Activated CD4-positive, alpha-beta T cell treated with anti-CD3 and anti-CD28 coated beads, Interleukin-2, amount 10 ng/mL, durations not matched to agents 7 days and 5 days (primary cell): ENCODE data around the gene ATP9B. TPM values are rescaled to one million over a fixed set of nuclear protein-coding genes. Genes with fewer than 3 reads are reported as not detected.

Experiments used
- CTCF ChIA-PET: fragments of 350-600 bp; sonication (Branson Sonifier 250); formaldehyde crosslinking; loops from one replicate; lab custom pipeline; 2021; ENCODE audit warnings: antibody characterized with exemption; lab: Charles Lee
- POLR2A ChIA-PET: fragments of 350-600 bp; sonication (Branson Sonifier 250); formaldehyde crosslinking; loops from one replicate; lab custom pipeline; 2021; ENCODE audit warnings: antibody characterized with exemption; lab: Charles Lee
- DNase-seq: peaks from one replicate; pipeline ENCODE4 v3.0.0-alpha.2; 2020
- H3K27ac Mint-ChIP-seq: one replicate; pipeline ENCODE4 v1.8.0; 2021; ENCODE audit warnings: mild to moderate bottlenecking, moderate library complexity, mixed read lengths
- H3K27me3 Mint-ChIP-seq: one replicate; pipeline ENCODE4 v1.8.0; 2021; ENCODE audit warnings: mixed read lengths
- H3K36me3 Mint-ChIP-seq: one replicate; pipeline ENCODE4 v1.8.0; 2021; ENCODE audit warnings: low read depth, mixed read lengths
- H3K4me1 Mint-ChIP-seq: one replicate; pipeline ENCODE4 v1.8.0; 2021; ENCODE audit warnings: mixed read lengths
- H3K4me3 Mint-ChIP-seq: one replicate; pipeline ENCODE4 v1.8.0; 2021; ENCODE audit warnings: mild to moderate bottlenecking, moderate library complexity, mixed read lengths
- H3K9me3 Mint-ChIP-seq: one replicate; pipeline ENCODE4 v1.8.0; 2021; ENCODE audit warnings: mixed read lengths
- total RNA-seq, 2 experiments: library from RNA; stranded (reverse); gene quantifications; one replicate each; pipeline ENCODE4 v1.2.3, GENCODE V29; 2021

The ATP9B gene
- total RNA-seq, 2 experiments from 2014 or later, result 29.8 to 30.5 TPM

DNA sequence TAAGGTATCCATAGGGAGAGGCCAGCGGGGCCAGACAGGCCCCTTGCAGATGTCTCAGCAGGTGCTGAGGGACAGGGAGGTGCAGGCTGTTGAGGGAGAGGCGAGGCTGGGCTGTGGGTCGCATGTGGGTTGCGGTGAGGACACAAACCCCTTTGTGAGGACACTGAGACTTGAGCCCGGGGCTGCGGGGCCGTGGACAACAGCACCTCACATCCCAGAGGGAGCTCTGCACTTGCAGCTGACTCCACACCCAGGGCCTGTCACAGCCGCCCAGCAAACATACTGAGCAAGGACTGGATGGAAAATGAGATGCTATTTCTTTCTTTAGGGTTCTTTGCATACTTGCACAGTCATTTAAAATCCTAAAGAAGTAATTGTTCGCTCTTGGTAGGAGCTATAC, 231.2 kb downstream of the ATP9B start:
- Mint-ChIP-seq H3K4me3 (no peak overlapping the region), H3K4me1 (no peaks in the 10 kb centered on the region), H3K9me3 (no peaks in the 10 kb centered on the region), H3K27ac (no peak overlapping the region), H3K36me3 (peaks cover 5% of the 10 kb centered on the region), H3K27me3 (no peaks in the 10 kb centered on the region)
- POLR2A ChIA-PET, result no interaction called here
- CTCF ChIA-PET, result interaction anchor here (1.2 kb wide), 1 partner anchor 25 kb away, joined by 3 read pairs; no protein-coding TSS in a partner anchor
- no peak for DNase-seq

- Mint-ChIP-seq H3K9me3 (no peaks in the 10 kb centered on the region), H3K27me3 (no peaks in the 10 kb centered on the region), H3K4me3 (no peak overlapping the region), H3K27ac (no peak overlapping the region), H3K4me1 (no peaks in the 10 kb centered on the region), H3K36me3 (peaks cover 5% of the 10 kb centered on the region)
- ChIA-PET CTCF (no interaction called here), POLR2A (no interaction called here)
- no peak for DNase-seq
These were observed 232.9 kb downstream of the ATP9B start for GRCh38 chr18:79302120-79302519.

- no peak for DNase-seq
- Mint-ChIP-seq H3K27me3 (no peaks in the 10 kb centered on the region), H3K36me3 (peaks cover 13% of the 10 kb centered on the region), H3K4me1 (no peaks in the 10 kb centered on the region), H3K4me3 (no peak overlapping the region), H3K9me3 (no peaks in the 10 kb centered on the region), H3K27ac (no peak overlapping the region)
- CTCF ChIA-PET, result no interaction called here
- POLR2A ChIA-PET, result no interaction called here
These were observed 236.7 kb downstream of the ATP9B start for GRCh38 chr18:79305911-79306310.

DNA sequence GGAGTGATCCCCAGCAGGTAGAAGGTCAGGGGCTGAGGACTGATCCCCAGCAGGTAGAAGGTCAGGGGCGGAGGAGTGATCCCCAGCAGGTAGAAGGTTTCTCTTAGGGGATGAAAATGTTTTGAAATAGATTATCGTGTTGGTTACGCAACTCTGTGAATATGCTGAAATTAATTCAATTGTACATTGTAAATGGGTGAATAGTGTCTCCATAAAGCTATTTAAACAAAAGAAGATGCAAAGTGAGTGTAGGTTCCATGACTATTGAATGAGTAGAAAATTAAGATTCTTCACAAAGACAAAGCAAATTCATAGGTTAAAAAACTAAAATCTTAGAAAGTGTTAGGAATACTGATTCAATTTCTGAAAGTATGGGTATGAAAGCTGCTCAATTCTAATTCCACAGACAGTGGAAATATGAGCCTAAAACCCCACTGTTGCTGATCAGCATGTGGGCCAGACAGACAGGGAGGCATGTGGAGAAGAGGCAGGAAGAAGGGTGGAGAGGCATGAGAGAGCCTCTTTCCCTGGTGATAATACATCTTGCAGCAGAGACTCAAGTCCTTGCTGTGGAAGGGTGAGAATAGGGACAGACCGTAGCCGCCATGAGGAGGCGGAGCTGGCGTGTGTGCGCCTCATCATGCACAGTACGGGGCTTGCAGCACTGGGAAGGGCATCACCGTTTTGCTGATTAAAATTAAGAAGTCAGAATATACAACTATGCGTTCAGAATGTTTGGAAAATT, 240.6 kb downstream of the ATP9B start:
- H3K4me3 Mint-ChIP-seq, result no peak overlapping the region
- ChIA-PET POLR2A (no interaction called here), CTCF (interaction anchor here (0.7 kb wide), 1 partner anchor 1062 kb away, joined by 3 read pairs; no protein-coding TSS in a partner anchor)
- DNase-seq, result no peak
- no peaks in the 10 kb centered on the region for H3K9me3 Mint-ChIP-seq
- peaks cover 17% of the 10 kb centered on the region for H3K36me3 Mint-ChIP-seq
- no peaks in the 10 kb centered on the region for H3K4me1 Mint-ChIP-seq
- H3K27me3 Mint-ChIP-seq, result no peaks in the 10 kb centered on the region
- no peak overlapping the region for H3K27ac Mint-ChIP-seq

DNA sequence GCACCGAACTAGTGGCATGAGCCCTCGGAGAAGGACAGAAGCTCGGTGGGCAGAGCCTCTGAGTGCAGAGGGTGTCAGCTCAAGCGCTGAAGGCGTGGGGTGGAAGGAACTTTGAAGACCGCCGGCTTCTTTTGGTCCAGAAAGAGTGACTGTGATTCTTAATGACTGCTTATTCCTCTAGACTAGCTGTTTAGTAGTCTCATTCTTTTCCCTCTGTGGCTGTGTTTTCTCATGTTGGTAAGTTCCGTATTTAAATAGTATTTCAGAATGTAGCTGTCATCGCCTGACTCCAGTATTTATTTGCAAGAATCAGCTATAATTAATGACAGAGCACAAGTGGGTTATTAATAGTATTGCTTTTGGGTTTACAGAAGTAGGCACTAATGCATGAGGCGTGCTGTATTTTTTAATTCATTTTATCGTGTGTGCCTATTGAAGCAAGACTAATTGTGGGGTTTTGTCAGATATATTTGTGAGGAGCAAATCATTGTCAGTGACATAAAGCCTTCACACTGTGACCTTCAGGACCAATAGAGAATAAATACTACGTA, 245.7 kb downstream of the ATP9B start:
- peaks cover 16% of the 10 kb centered on the region for H3K4me1 Mint-ChIP-seq
- no peak overlapping the region for H3K27ac Mint-ChIP-seq
- peaks cover 21% of the 10 kb centered on the region for H3K36me3 Mint-ChIP-seq
- H3K9me3 Mint-ChIP-seq, result no peaks in the 10 kb centered on the region
- H3K27me3 Mint-ChIP-seq, result no peaks in the 10 kb centered on the region
- DNase-seq, result no peak
- ChIA-PET POLR2A (no interaction called here), CTCF (no interaction called here)
- no peak overlapping the region for H3K4me3 Mint-ChIP-seq

DNA sequence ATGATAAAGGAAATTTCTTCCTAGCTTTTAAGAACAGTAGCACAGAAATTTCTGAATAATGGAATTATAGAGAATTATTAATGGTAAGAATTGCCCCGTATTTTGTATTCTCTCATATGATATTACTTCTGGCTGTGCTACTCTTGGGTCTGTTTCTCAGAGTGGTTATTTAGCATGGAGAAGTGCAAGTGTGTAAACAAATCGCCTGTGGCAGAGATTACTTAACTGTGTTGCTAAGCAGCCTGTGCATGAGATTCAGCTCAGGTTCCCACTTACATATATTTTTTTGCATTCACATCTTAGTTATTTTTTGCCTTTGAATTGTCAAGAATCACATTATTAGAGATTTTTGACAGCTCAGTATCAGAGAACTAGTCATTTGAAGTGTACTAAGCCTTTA, 246.4 kb downstream of the ATP9B start:
- H3K27me3 Mint-ChIP-seq, result no peaks in the 10 kb centered on the region
- peaks cover 21% of the 10 kb centered on the region for H3K36me3 Mint-ChIP-seq
- peaks cover 16% of the 10 kb centered on the region for H3K4me1 Mint-ChIP-seq
- no peak for DNase-seq
- no peaks in the 10 kb centered on the region for H3K9me3 Mint-ChIP-seq
- no peak overlapping the region for H3K4me3 Mint-ChIP-seq
- CTCF ChIA-PET, result no interaction called here
- POLR2A ChIA-PET, result no interaction called here
- H3K27ac Mint-ChIP-seq, result no peak overlapping the region

DNA sequence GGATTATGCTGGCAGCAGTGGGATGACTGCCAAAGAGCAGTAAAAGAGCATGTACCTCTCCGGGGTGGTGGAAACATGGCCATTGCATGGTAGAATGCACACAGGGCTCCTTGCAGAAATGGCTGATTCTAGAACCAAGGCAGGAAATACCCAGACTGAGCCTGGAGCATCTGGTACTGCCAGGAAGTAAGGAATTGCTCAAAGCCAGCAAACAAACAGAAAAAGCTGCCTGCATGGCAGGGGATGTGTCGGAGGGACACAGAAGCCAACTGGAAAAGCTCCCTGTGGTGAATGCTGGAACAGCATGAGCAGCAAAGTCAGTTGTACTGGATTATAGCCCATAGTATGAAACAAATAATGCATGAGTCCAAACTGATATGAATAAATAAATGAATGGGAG, 248.5 kb downstream of the ATP9B start:
- Mint-ChIP-seq H3K27ac (no peak overlapping the region), H3K36me3 (peaks cover 16% of the 10 kb centered on the region)
- CTCF ChIA-PET, result no interaction called here

GRCh38 chr18:79318142-79318673, 249.0 kb downstream of the ATP9B start:
- H3K36me3 Mint-ChIP-seq, result peaks cover 16% of the 10 kb centered on the region

More for the DNA sequence above, 248.5 kb downstream of the ATP9B start:
- peaks cover 16% of the 10 kb centered on the region for H3K4me1 Mint-ChIP-seq
- no peak for DNase-seq
- POLR2A ChIA-PET, result no interaction called here
- H3K9me3 Mint-ChIP-seq, result no peaks in the 10 kb centered on the region
- no peaks in the 10 kb centered on the region for H3K27me3 Mint-ChIP-seq
- H3K4me3 Mint-ChIP-seq, result no peak overlapping the region

GRCh38 chr18:79320216-79320850, 251.1 kb downstream of the ATP9B start:
- ChIA-PET POLR2A (no interaction called here), CTCF (interaction anchor here (1.0 kb wide), 1 partner anchor 16 kb away, joined by 3 read pairs; no protein-coding TSS in a partner anchor)

More at GRCh38 chr18:79318142-79318673, 249.0 kb downstream of the ATP9B start:
- no peak overlapping the region for H3K27ac Mint-ChIP-seq
- DNase-seq, result no peak
- H3K4me3 Mint-ChIP-seq, result no peak overlapping the region
- H3K27me3 Mint-ChIP-seq, result no peaks in the 10 kb centered on the region
- CTCF ChIA-PET, result no interaction called here
- POLR2A ChIA-PET, result no interaction called here
- no peaks in the 10 kb centered on the region for H3K9me3 Mint-ChIP-seq
- H3K4me1 Mint-ChIP-seq, result peaks cover 16% of the 10 kb centered on the region

GRCh38 chr18:79321625-79322405, 252.6 kb downstream of the ATP9B start:
- POLR2A ChIA-PET, result no interaction called here
- Mint-ChIP-seq H3K4me3 (no peak overlapping the region), H3K27ac (no peak overlapping the region), H3K4me1 (peaks cover 13% of the 10 kb centered on the region), H3K27me3 (no peaks in the 10 kb centered on the region), H3K36me3 (peaks cover 7% of the 10 kb centered on the region), H3K9me3 (peaks cover under 1% of the 10 kb centered on the region)
- no peak for DNase-seq
- CTCF ChIA-PET, result interaction anchor here (0.7 kb wide), 1 partner anchor 413 kb away, joined by 3 read pairs; no protein-coding TSS in a partner anchor

More at GRCh38 chr18:79320216-79320850, 251.1 kb downstream of the ATP9B start:
- Mint-ChIP-seq H3K27me3 (no peaks in the 10 kb centered on the region), H3K36me3 (peaks cover 14% of the 10 kb centered on the region), H3K9me3 (no peaks in the 10 kb centered on the region), H3K4me3 (no peak overlapping the region), H3K27ac (no peak overlapping the region), H3K4me1 (peaks cover 16% of the 10 kb centered on the region)
- DNase-seq, result no peak

DNA sequence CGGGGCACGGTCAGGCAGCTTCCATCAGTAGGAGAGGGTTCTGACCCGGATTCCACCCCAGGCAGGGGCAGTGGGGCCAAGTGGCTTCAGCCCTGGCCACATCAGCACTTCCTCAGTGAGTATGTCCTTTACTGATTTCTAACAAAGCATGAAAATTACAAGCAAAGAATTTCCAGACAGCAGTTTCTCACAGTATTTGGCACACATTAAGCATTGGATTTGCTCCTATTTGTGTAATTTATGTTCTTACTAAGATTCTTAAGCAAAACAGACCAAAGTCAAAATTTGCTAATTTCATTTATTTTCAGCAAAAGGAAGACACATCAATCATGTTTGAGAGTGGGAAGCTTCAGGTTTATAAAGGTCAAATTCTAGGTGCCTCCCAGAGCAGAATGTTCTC, 253.2 kb downstream of the ATP9B start:
- Mint-ChIP-seq H3K4me1 (peaks cover 13% of the 10 kb centered on the region), H3K4me3 (no peak overlapping the region), H3K27ac (no peak overlapping the region), H3K9me3 (peaks cover 4% of the 10 kb centered on the region), H3K27me3 (no peaks in the 10 kb centered on the region), H3K36me3 (peaks cover 10% of the 10 kb centered on the region)
- no peak for DNase-seq
- POLR2A ChIA-PET, result no interaction called here
- CTCF ChIA-PET, result no interaction called here

GRCh38 chr18:79323471-79323870, 254.3 kb downstream of the ATP9B start:
- Mint-ChIP-seq H3K4me3 (no peak overlapping the region), H3K4me1 (peaks cover 3% of the 10 kb centered on the region), H3K27me3 (no peaks in the 10 kb centered on the region), H3K9me3 (peaks cover 6% of the 10 kb centered on the region), H3K27ac (no peak overlapping the region), H3K36me3 (peaks cover 10% of the 10 kb centered on the region)
- ChIA-PET CTCF (no interaction called here), POLR2A (no interaction called here)
- no peak for DNase-seq
